ENCODE measurements around the gene QRICH2. TPM values are rescaled to one million over a fixed set of nuclear protein-coding genes. Genes with fewer than 3 reads are reported as not detected.

QRICH2 gene
- total and polyA plus RNA-seq, 9 of the 15 experiments (the other 6 are each of a cell fraction or from before 2014, with no cell fraction given) = 0.03 to 1.6 (median 0.81) TPM

GRCh38 chr17:76235883-76236282 lies 72.2 kb downstream of the QRICH2 start:
- Histone ChIP-seq H3K4me2 (ENCODE audit: insufficient read depth, low read length) (peak overlapping the region; percentile 61; the same call in 1 of the 2 replicates), H3K27ac (ENCODE audit: extremely low read depth, low read depth, low read length) (peak overlapping the region; percentile 59; the same call in 2 of the 3 replicates), H3K27me3 (ENCODE audit: control insufficient read depth in 2 of 2, insufficient read depth in 2 of 2, low read length in 2 of 2) (no peaks in the 10 kb centered on the region), H3K79me2 (ENCODE audit: control insufficient read depth, insufficient read depth, low read length) (peaks cover 90% of the 10 kb centered on the region), H3K9me1 (ENCODE audit: control insufficient read depth, insufficient read depth, low read length) (no peaks in the 10 kb centered on the region), H3K4me3 (no peak overlapping the region), H2AFZ (ENCODE audit: low read depth, low read length) (peak overlapping the region; percentile 22), H3K4me1 (replicated peaks in 1 of 2; ENCODE audit: control insufficient read depth in 2 of 2, insufficient read depth in 2 of 2, low read length in 2 of 2) (peaks cover 26 to 33% of the 10 kb centered on the region in 2 experiments; a peak in 4 of 5 replicates), H3K36me3 (ENCODE audit: control insufficient read depth, insufficient read depth, low read length) (peaks cover 3% of the 10 kb centered on the region; the same call in 1 of the 3 replicates), H3K9me3 (replicated peaks; ENCODE audit: control insufficient read depth, insufficient read depth, low read depth, low read length) (no peaks in the 10 kb centered on the region), H3K9ac (ENCODE audit: insufficient read depth in 1 of 2, low read depth in 2 of 2, low read length in 2 of 2) (peak overlapping the region; percentile 20 to 78; a peak in 1 of 4 replicates), H4K20me1 (replicated peaks; ENCODE audit: control insufficient read depth, insufficient read depth, low read length) (no peaks in the 10 kb centered on the region)
- WGBS (ENCODE audit: insufficient coverage, low coverage, missing lambda C conversion rate) = 8% methylated on average over 2 of the region's 2 CpGs
- ChIA-PET POLR2A (interaction anchor here (0.6 to 4.8 kb wide), 7 partner anchors 8 to 458 kb away, joined by 3 to 42 read pairs (median 4); no protein-coding TSS in a partner anchor), CTCF (ENCODE audit: low intra/inter-chr PET ratio) (no interaction called here)
- DNase-seq (ENCODE audit: extremely low read depth in 1 of 4, low spot score in 3 of 4) (no peak), FAIRE-seq (no peak), ATAC-seq (no peak)
- intact Hi-C loops (cut with micrococcal nuclease) (loop anchor here (2.0 to 5.0 kb wide), 2 partner anchors 41 to 54 kb away; no protein-coding TSS in a partner anchor), in situ Hi-C loops (cut with MboI) (no loop called here)
- TF ChIP-seq HMBOX1 (IDR thresholded peaks at IDR 0.05) (peak; percentile 68), GABPB1 (CRISPR knock-in tag; IDR thresholded peaks at IDR 0.05) (no peak), NR2C2 (CRISPR knock-in tag; IDR thresholded peaks at IDR 0.05) (no peak), NR2C2 (tag; IDR thresholded peaks at IDR 0.05) (0 out of 2 replicates have a peak, but pooled peaks have one; percentile 25), SMC3 (conservative IDR thresholded peaks at IDR 0.05; ENCODE audit: insufficient read depth, low read depth, low read length) (no peak), MEIS2 (IDR thresholded peaks at IDR 0.05; ENCODE audit: partially characterized antibody) (no peak), THRAP3 (IDR thresholded peaks at IDR 0.05; ENCODE audit: borderline replicate concordance) (no peak), ZNF134 (CRISPR knock-in tag; conservative IDR thresholded peaks at IDR 0.05) (peak; percentile 87), ATF4 (CRISPR knock-in tag; IDR thresholded peaks at IDR 0.05) (no peak), NFIX (CRISPR knock-in tag; IDR thresholded peaks at IDR 0.05; ENCODE audit: low read depth) (no peak), ZNF592 (IDR thresholded peaks at IDR 0.05) (no peak), SRSF9 (IDR thresholded peaks at IDR 0.05; ENCODE audit: borderline replicate concordance, low read depth, low read length) (no peak), CREM (IDR thresholded peaks at IDR 0.05; ENCODE audit: low read depth) (no peak)
- no TSS peak for BruUV-seq (replicated peaks)

All from K562 (cell line).